SK-N-SH treated with all-trans-retinoic acid at 6 μM for 48 hours (cell line): Measurements from ENCODE around the gene BAIAP2L1.

Experiments
- ATAC-seq: fragments of 200-7000 bp; cut with Tn5 transposase; 3 replicates; pipeline ENCODE4 v1.9.1; 2020; ENCODE audit warnings: mild to moderate bottlenecking, moderate library complexity
- ARNTL ChIP-seq: fragments of 450-650 bp; formaldehyde crosslinking; IDR thresholded peaks from 2 replicates; pipeline ENCODE4 v1.5.0; 2020; ENCODE audit warnings: low read depth, mild to moderate bottlenecking, moderate library complexity, borderline replicate concordance
- BACH2 ChIP-seq: fragments of 250-450 bp; sonication (Bioruptor Pico); IDR thresholded peaks from 2 replicates; pipeline ENCODE4 v1.9.0; 2021; ENCODE audit warnings: mild to moderate bottlenecking, borderline replicate concordance
- CREB5 ChIP-seq: fragments of 250-450 bp; sonication (Bioruptor Pico); IDR thresholded peaks from 2 replicates; pipeline ENCODE4 v1.5.1; 2020; ENCODE audit warnings: low read depth, mild to moderate bottlenecking, moderate library complexity
- CSDC2 ChIP-seq: fragments of 250-450 bp; sonication (Bioruptor Pico); IDR thresholded peaks from 2 replicates; pipeline ENCODE4 v1.5.0; 2020; ENCODE audit warnings: mild to moderate bottlenecking, moderate library complexity
- CSRNP3 ChIP-seq: fragments of 250-450 bp; sonication (Bioruptor Pico); IDR thresholded peaks from 2 replicates; pipeline ENCODE4 v1.5.1; 2021; ENCODE audit warnings: mild to moderate bottlenecking, moderate library complexity
- GLIS3 ChIP-seq: fragments of 250-450 bp; sonication (Bioruptor Pico); IDR thresholded peaks from 2 replicates; pipeline ENCODE4 v1.5.0; 2020; ENCODE audit warnings: mild to moderate bottlenecking, moderate library complexity
- ISL1 ChIP-seq: fragments of 250-450 bp; sonication (Bioruptor Pico); IDR thresholded peaks from 2 replicates; pipeline ENCODE4 v2.1.2; 2022; ENCODE audit warnings: mild to moderate bottlenecking, moderate library complexity
- OSR1 ChIP-seq: fragments of 250-450 bp; sonication (Bioruptor Pico); IDR thresholded peaks from 2 replicates; pipeline ENCODE4 v1.8.0; 2022; ENCODE audit warnings: moderate library complexity, mild to moderate bottlenecking, inconsistent platforms
- PATZ1 ChIP-seq: fragments of 250-450 bp; sonication (Bioruptor Pico); IDR thresholded peaks from 2 replicates; pipeline ENCODE4 v1.8.0; 2020; ENCODE audit warnings: mild to moderate bottlenecking, moderate library complexity, borderline replicate concordance
- POU6F1 ChIP-seq: fragments of 250-450 bp; sonication (Bioruptor Pico); IDR thresholded peaks from 2 replicates; pipeline ENCODE4 v1.8.0; 2021; ENCODE audit warnings: low read depth, mild to moderate bottlenecking, moderate library complexity, borderline replicate concordance
- PPARA ChIP-seq: fragments of 250-450 bp; sonication (Bioruptor Pico); IDR thresholded peaks from 2 replicates; pipeline ENCODE4 v1.5.0; 2020; ENCODE audit warnings: mild to moderate bottlenecking, borderline replicate concordance
- RARB ChIP-seq: fragments of 250-450 bp; sonication (Bioruptor Pico); IDR thresholded peaks from 2 replicates; pipeline ENCODE4 v1.8.0; 2021; ENCODE audit warnings: mild to moderate bottlenecking, moderate library complexity
- SNAI2 ChIP-seq: fragments of 250-450 bp; sonication (Bioruptor Pico); IDR thresholded peaks from 2 replicates; pipeline ENCODE4 v1.5.0; 2020; ENCODE audit warnings: mild to moderate bottlenecking, moderate library complexity
- TCF4 ChIP-seq: fragments of 250-450 bp; sonication (Bioruptor Pico); IDR thresholded peaks from 2 replicates; pipeline ENCODE4 v1.8.0; 2021; ENCODE audit warnings: mild to moderate bottlenecking, moderate library complexity, borderline replicate concordance
- TOX ChIP-seq: fragments of 250-450 bp; sonication (Bioruptor Pico); IDR thresholded peaks from 2 replicates; pipeline ENCODE4 v1.8.0; 2021; ENCODE audit warnings: mild to moderate bottlenecking, moderate library complexity, borderline replicate concordance
- TSHZ2 ChIP-seq: fragments of 250-450 bp; sonication (Bioruptor Pico); IDR thresholded peaks from 2 replicates; pipeline ENCODE4 v1.5.0; 2020; ENCODE audit warnings: mild to moderate bottlenecking, moderate library complexity
- ZC3H10 ChIP-seq: fragments of 250-450 bp; sonication (Bioruptor Pico); IDR thresholded peaks from 2 replicates; pipeline ENCODE4 v1.5.1; 2021; ENCODE audit warnings: mild to moderate bottlenecking, moderate library complexity
- ZFP3 ChIP-seq: fragments of 250-450 bp; sonication (Bioruptor Pico); IDR thresholded peaks from 2 replicates; pipeline ENCODE4 v1.5.0; 2020; ENCODE audit warnings: mild to moderate bottlenecking, moderate library complexity
- ZFP30 ChIP-seq: fragments of 450-650 bp; formaldehyde crosslinking; IDR thresholded peaks from 2 replicates; pipeline ENCODE4 v1.5.0; 2022; ENCODE audit warnings: mild to moderate bottlenecking, moderate library complexity
- ZNF565 ChIP-seq: fragments of 450-650 bp; formaldehyde crosslinking; conservative IDR thresholded peaks from 2 replicates; pipeline ENCODE4 v1.5.0; 2020; ENCODE audit warnings: low read depth, mild to moderate bottlenecking, moderate library complexity
- ZNF70 ChIP-seq: fragments of 450-650 bp; formaldehyde crosslinking; IDR thresholded peaks from 2 replicates; pipeline ENCODE4 v1.5.0; 2020; ENCODE audit warnings: mild to moderate bottlenecking, moderate library complexity
- ZNF8 ChIP-seq: fragments of 450-650 bp; formaldehyde crosslinking; IDR thresholded peaks from 2 replicates; pipeline ENCODE4 v1.5.0; 2020; ENCODE audit warnings: mild to moderate bottlenecking, moderate library complexity

BAIAP2L1 gene

GRCh38 chr7:98348726-98349474, 52.0 kb downstream of the BAIAP2L1 start:
- TF ChIP-seq BACH2 (CRISPR knock-in tag) = no peak
- no peak for TF ChIP-seq PATZ1 (CRISPR knock-in tag)
- no peak for TF ChIP-seq TOX (CRISPR knock-in tag)
- TF ChIP-seq TCF4 (CRISPR knock-in tag) = no peak
- TF ChIP-seq ZNF70 (CRISPR knock-in tag) = no peak
- no peak for TF ChIP-seq SNAI2 (CRISPR knock-in tag)
- TF ChIP-seq ARNTL (CRISPR knock-in tag) = no peak

GRCh38 chr7:98346515-98347069, 54.3 kb downstream of the BAIAP2L1 start:
- TF ChIP-seq TOX (CRISPR knock-in tag) = no peak
- TF ChIP-seq RARB (CRISPR knock-in tag) = no peak
- TF ChIP-seq PPARA (CRISPR knock-in tag) = no peak
- no peak for TF ChIP-seq GLIS3
- no peak for TF ChIP-seq ZFP3
- TF ChIP-seq ZFP30 (CRISPR knock-in tag) = no peak
- TF ChIP-seq BACH2 (CRISPR knock-in tag) = no peak
- TF ChIP-seq SNAI2 (CRISPR knock-in tag) = no peak
- TF ChIP-seq PATZ1 (CRISPR knock-in tag) = no peak
- TF ChIP-seq CREB5 (CRISPR knock-in tag) = no peak
- TF ChIP-seq TCF4 (CRISPR knock-in tag) = no peak
- TF ChIP-seq OSR1 (CRISPR knock-in tag) = no peak
- no peak for TF ChIP-seq ZNF565 (CRISPR knock-in tag)
- TF ChIP-seq ARNTL (CRISPR knock-in tag) = no peak
- no peak for TF ChIP-seq ZC3H10 (CRISPR knock-in tag)
- no peak for ATAC-seq

More at GRCh38 chr7:98348726-98349474, 52.0 kb downstream of the BAIAP2L1 start:
- no peak for ATAC-seq

GRCh38 chr7:98341106-98341505, 59.8 kb downstream of the BAIAP2L1 start:
- peak; percentile 65 for ATAC-seq
- TF ChIP-seq ZNF565 (CRISPR knock-in tag) = no peak
- TF ChIP-seq PATZ1 (CRISPR knock-in tag) = no peak
- TF ChIP-seq TSHZ2 (CRISPR knock-in tag) = no peak
- TF ChIP-seq BACH2 (CRISPR knock-in tag) = no peak
- TF ChIP-seq SNAI2 (CRISPR knock-in tag) = no peak
- TF ChIP-seq POU6F1 = no peak
- no peak for TF ChIP-seq ISL1
- TF ChIP-seq ZFP30 (CRISPR knock-in tag) = no peak
- TF ChIP-seq TOX (CRISPR knock-in tag) = no peak
- no peak for TF ChIP-seq CSRNP3
- no peak for TF ChIP-seq PPARA (CRISPR knock-in tag)
- TF ChIP-seq ZNF8 (CRISPR knock-in tag) = no peak
- TF ChIP-seq GLIS3 = no peak
- no peak for TF ChIP-seq CSDC2 (CRISPR knock-in tag)
- TF ChIP-seq OSR1 (CRISPR knock-in tag) = no peak
- TF ChIP-seq TCF4 (CRISPR knock-in tag) = no peak
- no peak for TF ChIP-seq ZFP3
